Uterus (tissue), 2 donors: ENCODE measurements around the gene FAM3B.

ENCODE experiments used
- POLR2A ChIP-seq, 2 donors: fragments of 450-650 bp; IDR thresholded peaks; one replicate each; pipeline ENCODE4 v1.6.1; 2016; ENCODE audit warnings: antibody characterized with exemption in 2 of 2, mild to moderate bottlenecking in 1 of 2, moderate library complexity in 1 of 2
- TF ChIP-seq, protein P1 (sequence below), 4 experiments: fragments of 200-600 bp in 2 of 4; fragments of 450-650 bp in 2 of 4; sonication (generic) in 2 of 4; IDR thresholded peaks; one replicate each; pipeline ENCODE4 v1.5.1; 2016 to 2019; ENCODE audit warnings: antibody characterized with exemption in 4 of 4, mild to moderate bottlenecking in 2 of 4, moderate library complexity in 1 of 4

DNA sequence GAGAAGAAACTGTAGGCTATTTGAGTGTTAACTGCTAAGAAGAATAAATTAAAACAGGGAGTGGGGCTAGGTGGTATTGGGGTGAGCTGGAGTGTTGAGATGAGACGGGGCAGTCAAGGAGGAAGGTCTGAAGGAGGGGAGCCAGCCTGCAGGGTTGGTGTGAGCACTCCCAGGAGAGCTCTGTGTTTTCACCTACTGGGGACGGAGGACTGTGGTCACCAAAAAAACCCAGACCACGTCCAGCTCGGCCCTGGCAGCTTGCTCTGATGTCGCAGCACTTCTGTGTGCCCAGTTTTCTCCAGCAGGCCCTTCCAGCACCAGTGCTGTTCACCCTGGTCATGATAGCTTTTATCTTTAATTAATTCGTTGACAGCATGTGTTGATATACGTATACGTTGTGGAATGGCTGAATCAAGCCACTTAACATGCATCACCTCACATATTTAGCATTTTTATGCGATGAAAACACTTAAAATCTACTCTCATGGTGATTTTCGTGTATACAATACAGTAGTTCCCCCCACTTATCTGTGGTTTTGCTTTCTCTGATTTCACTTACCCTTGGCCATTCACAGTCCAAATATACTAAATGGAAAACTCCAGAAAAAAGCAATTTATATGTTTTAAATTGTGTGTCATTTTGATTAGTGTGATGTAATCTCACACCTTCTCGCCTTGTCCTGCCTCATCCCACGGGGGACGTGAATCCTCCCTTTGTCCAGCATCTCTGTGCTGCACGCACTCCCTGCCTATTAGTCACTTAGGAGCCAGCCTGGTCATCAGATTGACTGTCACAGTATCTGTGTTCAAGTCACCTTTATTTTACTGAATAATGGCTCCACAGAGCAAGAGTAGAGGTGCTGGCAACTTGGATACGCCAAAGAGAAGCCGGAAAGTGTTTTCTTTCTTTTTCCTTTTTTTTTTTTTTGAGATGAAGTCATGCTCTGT, 12.3 kb downstream of the FAM3B start:
- TF ChIP-seq POLR2A (IDR thresholded peaks at IDR 0.05) = no peak
- TF ChIP-seq, protein P1, sequence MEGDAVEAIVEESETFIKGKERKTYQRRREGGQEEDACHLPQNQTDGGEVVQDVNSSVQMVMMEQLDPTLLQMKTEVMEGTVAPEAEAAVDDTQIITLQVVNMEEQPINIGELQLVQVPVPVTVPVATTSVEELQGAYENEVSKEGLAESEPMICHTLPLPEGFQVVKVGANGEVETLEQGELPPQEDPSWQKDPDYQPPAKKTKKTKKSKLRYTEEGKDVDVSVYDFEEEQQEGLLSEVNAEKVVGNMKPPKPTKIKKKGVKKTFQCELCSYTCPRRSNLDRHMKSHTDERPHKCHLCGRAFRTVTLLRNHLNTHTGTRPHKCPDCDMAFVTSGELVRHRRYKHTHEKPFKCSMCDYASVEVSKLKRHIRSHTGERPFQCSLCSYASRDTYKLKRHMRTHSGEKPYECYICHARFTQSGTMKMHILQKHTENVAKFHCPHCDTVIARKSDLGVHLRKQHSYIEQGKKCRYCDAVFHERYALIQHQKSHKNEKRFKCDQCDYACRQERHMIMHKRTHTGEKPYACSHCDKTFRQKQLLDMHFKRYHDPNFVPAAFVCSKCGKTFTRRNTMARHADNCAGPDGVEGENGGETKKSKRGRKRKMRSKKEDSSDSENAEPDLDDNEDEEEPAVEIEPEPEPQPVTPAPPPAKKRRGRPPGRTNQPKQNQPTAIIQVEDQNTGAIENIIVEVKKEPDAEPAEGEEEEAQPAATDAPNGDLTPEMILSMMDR (IDR thresholded peaks at IDR 0.05) = no peak
